K562 (cell line): ENCODE data around the gene UBXN11. TPM values are rescaled to one million over a fixed set of nuclear protein-coding genes. Genes with fewer than 3 reads are reported as not detected.

ENCODE experiments used
- FOSL1 ChIP-seq: fragments of 200-800 bp; sonication (Bioruptor generic); conservative IDR thresholded peaks from 2 replicates; pipeline ENCODE4 v1.6.1; 2016; ENCODE audit warnings: missing genetic modification characterization, missing compliant biosample characterization
- FOXP1 ChIP-seq: sonication (generic); formaldehyde crosslinking; IDR thresholded peaks from 2 replicates; pipeline ENCODE4 v1.8.0; 2022; ENCODE audit warnings: mild to moderate bottlenecking, missing genetic modification reagents
- GABPB2 ChIP-seq: fragments of 250-450 bp; sonication (Bioruptor Pico); conservative IDR thresholded peaks from 2 replicates; pipeline ENCODE4 v1.5.1; 2021; ENCODE audit warnings: mild to moderate bottlenecking
- LEF1 ChIP-seq: fragments of 450-650 bp; IDR thresholded peaks from 2 replicates; pipeline ENCODE4 v1.6.1; 2016; ENCODE audit warnings: mild to moderate bottlenecking
- MBD2 ChIP-seq: sonication (generic); IDR thresholded peaks from 2 replicates; pipeline ENCODE4 v1.6.1; 2016; ENCODE audit warnings: low read depth, borderline replicate concordance
- MXD1 ChIP-seq: fragments of 250-450 bp; sonication (Bioruptor Pico); IDR thresholded peaks from 2 replicates; pipeline ENCODE4 v1.8.0; 2021; ENCODE audit warnings: borderline replicate concordance, mild to moderate bottlenecking, moderate library complexity; ENCODE audit not compliant: poor library complexity, severe bottlenecking
- MYNN ChIP-seq, 2 experiments: sonication (generic); formaldehyde crosslinking in 1 of 2; IDR thresholded peaks; 2 replicates each; pipeline versions ENCODE4 v1.5.0 to v1.6.1; 2016 to 2020; ENCODE audit warnings: antibody characterized with exemption in 1 of 2, missing genetic modification reagents in 1 of 2
- NCOA6 ChIP-seq: fragments of 450-650 bp; IDR thresholded peaks from 2 replicates; pipeline ENCODE4 v1.6.1; 2017; ENCODE audit warnings: mild to moderate bottlenecking
- POLR2AphosphoS2 ChIP-seq: IDR thresholded peaks from 2 replicates; pipeline ENCODE4 v1.6.1; 2012; ENCODE audit warnings: low read length, improper control_type of control experiment
- POLR2AphosphoS5 ChIP-seq: IDR thresholded peaks from 2 replicates; pipeline ENCODE4 v1.6.1; 2011; ENCODE audit warnings: mild to moderate bottlenecking, low read depth, low read length, moderate library complexity; ENCODE audit not compliant: control insufficient read depth, insufficient read depth
- STAT5B ChIP-seq: fragments of 250-450 bp; sonication (Bioruptor Pico); IDR thresholded peaks from 2 replicates; pipeline ENCODE4 v1.8.0; 2021; ENCODE audit warnings: mild to moderate bottlenecking, inconsistent platforms
- THRAP3 ChIP-seq: fragments of 450-650 bp; IDR thresholded peaks from 2 replicates; pipeline ENCODE4 v1.6.1; 2016; ENCODE audit warnings: mild to moderate bottlenecking, inconsistent platforms, borderline replicate concordance
- ZBTB49 ChIP-seq: sonication (generic); formaldehyde crosslinking; IDR thresholded peaks from 2 replicates; pipeline ENCODE4 v1.8.0; 2022; ENCODE audit warnings: missing genetic modification reagents, mild to moderate bottlenecking, borderline replicate concordance
- ZFP91 ChIP-seq: sonication (generic); formaldehyde crosslinking; IDR thresholded peaks from 2 replicates; pipeline ENCODE4 v1.8.0; 2022; ENCODE audit warnings: mild to moderate bottlenecking, missing genetic modification reagents
- ZNF76 ChIP-seq: fragments of 250-450 bp; sonication (Bioruptor Pico); IDR thresholded peaks from 2 replicates; pipeline ENCODE4 v1.4.0; 2020; ENCODE audit warnings: mild to moderate bottlenecking, moderate library complexity, borderline replicate concordance
- polyA plus RNA-seq, 8 experiments: library from polyadenylated mRNA; depleted of rRNA in 4 of 8; stranded (reverse) in 5 of 8; unstranded in 3 of 8; fragments of >200 nt; fragmentation: Nextera tagmentation in 2 of 8; fragmentation: Illumina TruSeq in 1 of 8; extraction: Ambion mirVana in 2 of 8; extraction: Trizol in 1 of 8; gene quantifications; 2 replicates each; pipeline versions ENCODE4 v1.2.1 to v1.2.3, GENCODE V29; 2011 to 2014; ENCODE audit warnings: inconsistent platforms in 1 of 8, missing spikeins in 1 of 8
- total RNA-seq, 7 experiments: library from RNA; depleted of rRNA in 6 of 7; stranded (reverse); fragments of >200 nt in 6 of 7; fragmentation: Illumina TruSeq in 2 of 7; extraction: Trizol in 2 of 7; gene quantifications; 2 replicates each; pipeline versions ENCODE4 v1.2.1 to v1.2.3, GENCODE V29; 2011 to 2021; ENCODE audit warnings: low replicate concordance in 1 of 7
- TF ChIP-seq, protein P1 (sequence below): fragments of 250-450 bp; sonication (Bioruptor Pico); IDR thresholded peaks from 2 replicates; pipeline ENCODE4 v1.4.0; 2020; ENCODE audit warnings: mild to moderate bottlenecking, moderate library complexity

Gene UBXN11
- total and polyA plus RNA-seq, 9 of the 15 experiments (the other 6 are each of a cell fraction or from before 2014, with no cell fraction given), result 0.48 to 34.3 (median 11.3) TPM

DNA sequence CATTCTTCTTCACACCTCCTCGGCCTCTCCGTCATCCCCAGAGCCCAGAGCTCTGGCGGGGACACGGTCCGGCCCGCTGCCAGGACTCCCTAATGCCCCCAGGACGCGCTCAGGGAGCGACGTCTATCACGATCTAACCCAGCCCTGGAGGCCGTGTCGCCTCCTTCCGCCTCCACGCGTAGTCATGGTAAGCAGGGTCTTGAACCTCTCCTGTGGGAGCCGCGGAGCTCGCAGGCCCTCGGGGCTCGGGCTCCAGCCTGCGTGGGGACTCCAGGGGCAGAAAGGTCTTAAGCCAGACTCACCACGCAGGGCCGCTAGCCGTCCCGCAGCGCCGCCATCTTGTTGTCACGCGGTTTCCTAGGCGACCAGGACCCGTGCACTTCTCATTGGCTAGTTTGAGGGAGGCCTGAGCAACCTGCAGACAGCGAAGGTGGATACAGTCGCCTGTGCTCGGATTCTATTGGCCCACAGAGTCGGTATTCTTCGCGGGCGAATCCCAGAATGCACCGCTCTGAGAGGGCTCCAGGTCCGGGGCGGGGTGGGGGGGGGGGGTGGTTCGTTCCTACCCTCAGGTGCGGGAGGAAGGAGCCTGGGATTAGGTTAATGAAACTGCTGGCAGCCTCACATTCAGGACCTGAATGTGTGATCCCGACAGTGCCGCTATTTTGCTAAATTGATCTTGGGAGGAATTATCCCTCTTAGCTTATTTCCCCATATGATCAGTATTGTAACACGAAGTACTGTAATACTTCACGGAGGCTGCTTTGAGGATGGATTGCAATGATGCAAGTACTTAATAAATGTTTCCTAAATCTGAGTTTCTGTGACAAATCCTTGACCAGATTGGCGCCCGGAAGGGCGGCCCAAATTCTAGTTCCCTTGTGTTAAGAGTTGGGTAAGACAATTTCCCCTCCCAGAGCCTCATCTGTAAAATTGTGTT lies at the start of gene UBXN11 (continued):
- TF ChIP-seq, protein P1, sequence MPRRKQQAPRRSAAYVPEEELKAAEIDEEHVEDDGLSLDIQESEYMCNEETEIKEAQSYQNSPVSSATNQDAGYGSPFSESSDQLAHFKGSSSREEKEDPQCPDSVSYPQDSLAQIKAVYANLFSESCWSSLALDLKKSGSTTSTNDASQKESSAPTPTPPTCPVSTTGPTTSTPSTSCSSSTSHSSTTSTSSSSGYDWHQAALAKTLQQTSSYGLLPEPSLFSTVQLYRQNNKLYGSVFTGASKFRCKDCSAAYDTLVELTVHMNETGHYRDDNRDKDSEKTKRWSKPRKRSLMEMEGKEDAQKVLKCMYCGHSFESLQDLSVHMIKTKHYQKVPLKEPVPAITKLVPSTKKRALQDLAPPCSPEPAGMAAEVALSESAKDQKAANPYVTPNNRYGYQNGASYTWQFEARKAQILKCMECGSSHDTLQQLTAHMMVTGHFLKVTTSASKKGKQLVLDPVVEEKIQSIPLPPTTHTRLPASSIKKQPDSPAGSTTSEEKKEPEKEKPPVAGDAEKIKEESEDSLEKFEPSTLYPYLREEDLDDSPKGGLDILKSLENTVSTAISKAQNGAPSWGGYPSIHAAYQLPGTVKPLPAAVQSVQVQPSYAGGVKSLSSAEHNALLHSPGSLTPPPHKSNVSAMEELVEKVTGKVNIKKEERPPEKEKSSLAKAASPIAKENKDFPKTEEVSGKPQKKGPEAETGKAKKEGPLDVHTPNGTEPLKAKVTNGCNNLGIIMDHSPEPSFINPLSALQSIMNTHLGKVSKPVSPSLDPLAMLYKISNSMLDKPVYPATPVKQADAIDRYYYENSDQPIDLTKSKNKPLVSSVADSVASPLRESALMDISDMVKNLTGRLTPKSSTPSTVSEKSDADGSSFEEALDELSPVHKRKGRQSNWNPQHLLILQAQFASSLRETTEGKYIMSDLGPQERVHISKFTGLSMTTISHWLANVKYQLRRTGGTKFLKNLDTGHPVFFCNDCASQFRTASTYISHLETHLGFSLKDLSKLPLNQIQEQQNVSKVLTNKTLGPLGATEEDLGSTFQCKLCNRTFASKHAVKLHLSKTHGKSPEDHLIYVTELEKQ (CRISPR knock-in tag), result no peak
- no peak for TF ChIP-seq THRAP3
- no peak for TF ChIP-seq NCOA6
- 0 out of 2 replicates have a peak, but pooled peaks have one; percentile 49 for TF ChIP-seq LEF1
- TF ChIP-seq FOXP1 (CRISPR knock-in tag), result no peak
- TF ChIP-seq GABPB2 (CRISPR knock-in tag), result no peak
- no peak for TF ChIP-seq ZNF76 (CRISPR knock-in tag)
- peak; percentile 76 for TF ChIP-seq MBD2
- TF ChIP-seq ZBTB49, result no peak
- peak; percentile 86 for TF ChIP-seq MXD1
- no peak for TF ChIP-seq STAT5B
- TF ChIP-seq MYNN (IDR thresholded peaks at IDR 0.05), result no peak
- TF ChIP-seq MYNN (CRISPR knock-in tag; IDR thresholded peaks at IDR 0.05), result no peak
- no peak for TF ChIP-seq ZFP91 (CRISPR knock-in tag)
- TF ChIP-seq FOSL1 (tag), result no peak
- TF ChIP-seq POLR2AphosphoS5, result no peak; the same call in 1 of the 2 replicates
- no peak for TF ChIP-seq POLR2AphosphoS2
